GM10847 (cell line): ENCODE data around the gene COL9A3.

Source experiments
- POLR2A ChIP-seq: IDR thresholded peaks from 2 replicates; pipeline ENCODE4 v1.6.1; 2011; ENCODE audit not compliant: insufficient read length; ENCODE audit errors: extremely low read depth

COL9A3 gene

DNA sequence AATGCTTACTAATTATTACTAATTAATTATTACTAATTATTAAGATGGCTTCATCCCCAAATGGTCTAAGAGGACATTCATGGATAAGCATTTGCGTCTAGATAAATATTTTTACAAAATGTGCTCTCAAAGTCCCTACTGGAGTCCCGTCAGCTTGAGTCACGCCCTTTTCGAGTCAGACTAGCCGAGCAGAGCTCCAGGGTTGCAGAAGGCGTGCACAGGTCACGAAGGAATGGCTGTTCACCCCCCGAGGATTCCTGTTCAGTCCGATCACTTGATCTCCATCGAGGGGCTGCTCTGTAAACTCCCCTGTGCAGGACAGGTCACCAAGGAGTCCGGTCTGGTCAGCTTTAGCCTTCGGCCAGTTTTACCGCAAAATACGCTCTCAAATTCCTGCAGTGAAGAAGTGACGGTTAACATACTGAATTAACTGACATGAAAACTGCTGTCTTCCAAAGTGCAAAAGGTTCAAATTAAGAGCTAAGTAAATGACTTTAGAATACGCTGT is 24.9 kb downstream of the COL9A3 start:
- no peak for TF ChIP-seq POLR2A

DNA sequence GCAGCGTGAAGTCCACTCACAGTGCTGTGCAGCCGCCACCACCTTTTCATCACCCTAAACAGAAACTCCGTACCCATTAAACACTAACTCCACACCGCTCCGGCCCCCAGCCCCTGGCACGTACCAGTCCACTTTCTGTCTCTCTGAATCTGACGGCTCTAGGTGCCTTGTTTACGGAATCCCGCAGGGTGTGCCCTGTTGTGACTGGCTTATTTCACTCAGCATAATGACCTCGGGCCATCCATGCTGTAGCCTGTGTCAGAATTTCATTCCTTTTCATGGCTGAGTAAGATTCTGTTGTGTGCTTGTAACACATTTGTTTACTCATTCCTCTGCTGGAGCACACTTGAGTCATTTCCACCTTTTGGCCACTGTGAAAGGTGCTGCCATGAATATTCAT is 26.8 kb downstream of the COL9A3 start:
- no peak for TF ChIP-seq POLR2A

DNA sequence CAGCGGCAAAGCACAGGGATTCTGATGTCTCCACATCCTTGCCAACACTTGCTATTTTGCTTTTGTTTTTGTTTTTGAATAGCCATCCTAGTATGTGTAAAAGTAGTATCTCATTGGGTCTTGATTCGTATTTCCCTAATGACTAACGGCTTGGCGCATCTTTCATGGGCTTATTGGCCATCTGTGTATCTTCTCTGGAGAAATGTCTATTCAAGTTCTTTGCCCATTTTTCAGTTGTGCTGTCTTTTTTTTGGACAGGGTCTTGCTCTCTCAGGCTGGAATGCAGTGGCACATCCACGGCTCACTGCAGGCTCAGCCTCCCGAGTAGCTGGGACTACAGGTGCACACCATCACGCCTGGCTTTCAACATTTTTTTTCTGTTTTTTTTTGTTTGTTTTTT is 27.3 kb downstream of the COL9A3 start:
- TF ChIP-seq POLR2A = no peak

DNA sequence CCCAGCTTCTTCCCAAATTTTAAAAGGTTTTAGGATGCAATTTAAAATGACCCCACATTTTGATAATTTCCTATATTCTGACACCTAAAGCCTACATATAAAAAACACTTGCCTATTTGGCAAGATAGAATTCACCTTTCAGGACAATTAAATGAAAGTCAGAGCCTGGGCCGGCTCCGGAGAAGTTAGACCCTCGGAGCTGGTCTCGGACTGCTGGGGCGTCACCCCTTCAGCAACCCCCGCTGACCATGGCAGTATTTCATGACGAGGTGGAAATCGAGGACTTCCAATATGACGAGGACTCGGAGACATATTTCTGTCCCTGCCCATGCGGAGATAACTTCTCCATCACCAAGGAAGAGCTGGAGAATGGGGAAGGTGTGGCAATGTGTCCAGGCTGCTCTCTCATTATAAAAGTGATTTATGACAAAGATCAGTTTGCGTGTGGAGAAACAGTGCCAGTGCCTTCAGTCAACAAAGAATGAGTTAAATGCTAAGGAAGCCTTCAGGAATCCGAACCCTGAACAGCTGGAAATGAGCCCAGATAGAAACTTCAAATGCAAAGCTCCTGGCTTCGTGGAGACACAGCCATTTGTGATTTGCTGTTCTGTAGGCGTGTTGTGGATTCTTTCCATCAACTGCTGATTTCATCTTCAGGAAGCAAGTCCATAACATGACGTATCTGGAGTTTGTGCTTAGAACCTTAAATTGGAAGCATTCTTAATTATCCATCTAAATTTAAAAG is 28.7 kb downstream of the COL9A3 start:
- no peak for TF ChIP-seq POLR2A

DNA sequence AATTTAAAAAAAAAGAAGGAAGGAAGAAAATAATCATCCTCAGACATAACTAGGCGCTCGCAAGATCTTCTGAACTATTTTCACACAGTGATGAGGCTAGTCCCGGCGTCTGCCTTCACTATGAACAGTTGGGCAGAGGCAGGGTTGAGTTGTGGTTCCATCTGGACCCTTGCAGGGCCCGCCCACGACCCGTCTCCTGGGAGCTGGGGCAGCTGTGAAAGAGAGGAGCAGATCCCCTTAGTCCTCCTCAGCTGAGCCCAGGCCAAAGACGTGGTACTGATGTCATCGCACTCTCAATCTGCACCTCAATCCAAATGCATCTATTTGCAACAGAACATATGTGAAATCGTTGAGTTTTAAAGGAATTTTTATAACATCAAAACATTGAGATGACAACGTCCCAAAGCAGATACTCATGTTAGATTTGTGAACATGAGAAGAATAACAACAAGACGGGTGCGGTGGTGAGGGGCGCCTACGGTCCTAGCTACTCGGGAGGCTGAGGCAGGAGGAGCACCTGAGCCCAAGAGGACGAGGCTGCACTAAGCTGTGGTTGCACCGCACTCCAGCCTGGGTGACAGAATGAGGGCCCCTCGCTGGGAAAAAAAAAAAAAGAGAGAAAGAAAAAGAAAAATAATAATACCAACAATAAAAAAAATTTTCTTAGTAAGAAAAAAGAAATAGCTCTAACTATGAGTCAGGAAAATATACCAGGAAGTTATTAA is 29.5 kb downstream of the COL9A3 start:
- no peak for TF ChIP-seq POLR2A

DNA sequence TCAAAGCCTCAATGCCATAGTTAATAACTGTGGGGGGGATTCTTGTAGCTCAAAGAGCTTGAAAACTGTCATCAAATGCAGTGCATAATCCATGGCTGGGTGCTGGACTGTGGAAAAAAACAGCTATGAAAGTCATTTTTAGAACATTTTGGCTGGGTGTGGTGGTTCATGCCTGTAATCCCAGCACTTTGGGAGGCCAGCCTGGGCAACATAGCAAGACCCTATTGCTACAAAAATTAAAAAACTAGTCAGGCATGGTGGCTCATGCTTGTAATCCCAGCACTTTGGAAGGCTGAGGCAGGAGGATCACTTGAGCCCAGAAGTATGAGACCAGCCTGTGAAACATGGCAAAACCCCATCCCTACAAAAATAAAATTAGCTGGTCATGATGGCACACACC is 32.6 kb downstream of the COL9A3 start:
- TF ChIP-seq POLR2A = no peak

- TF ChIP-seq POLR2A = no peak
Measured at GRCh38 chr20:62850333-62850974, 33.6 kb downstream of the COL9A3 start.

- no peak for TF ChIP-seq POLR2A
Measured at GRCh38 chr20:62852196-62852595, 35.3 kb downstream of the COL9A3 start.

GRCh38 chr20:62852841-62853240 is 36.0 kb downstream of the COL9A3 start:
- TF ChIP-seq POLR2A = no peak

DNA sequence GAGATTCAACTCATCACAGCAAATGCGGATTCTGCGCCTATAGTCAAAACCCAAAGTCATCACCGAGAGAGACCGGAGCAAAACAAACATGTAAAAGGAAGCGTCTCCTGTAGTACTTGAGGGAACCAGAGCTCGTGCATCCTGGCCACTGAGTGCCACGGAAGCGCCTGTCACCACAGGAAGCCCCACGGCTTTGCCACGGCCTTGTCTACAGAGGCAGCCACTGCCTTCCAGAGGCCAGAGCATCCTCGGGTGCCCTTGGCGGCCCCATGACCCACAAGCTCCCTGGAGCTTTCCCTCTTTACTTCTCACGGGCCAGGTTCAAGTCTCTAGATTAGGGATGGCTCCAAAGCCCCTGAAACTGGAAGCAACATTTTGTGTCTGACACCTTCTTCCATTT is 37.3 kb downstream of the COL9A3 start:
- no peak for TF ChIP-seq POLR2A

- TF ChIP-seq POLR2A = no peak
Measured at GRCh38 chr20:62855120-62855519, 38.3 kb downstream of the COL9A3 start.

DNA sequence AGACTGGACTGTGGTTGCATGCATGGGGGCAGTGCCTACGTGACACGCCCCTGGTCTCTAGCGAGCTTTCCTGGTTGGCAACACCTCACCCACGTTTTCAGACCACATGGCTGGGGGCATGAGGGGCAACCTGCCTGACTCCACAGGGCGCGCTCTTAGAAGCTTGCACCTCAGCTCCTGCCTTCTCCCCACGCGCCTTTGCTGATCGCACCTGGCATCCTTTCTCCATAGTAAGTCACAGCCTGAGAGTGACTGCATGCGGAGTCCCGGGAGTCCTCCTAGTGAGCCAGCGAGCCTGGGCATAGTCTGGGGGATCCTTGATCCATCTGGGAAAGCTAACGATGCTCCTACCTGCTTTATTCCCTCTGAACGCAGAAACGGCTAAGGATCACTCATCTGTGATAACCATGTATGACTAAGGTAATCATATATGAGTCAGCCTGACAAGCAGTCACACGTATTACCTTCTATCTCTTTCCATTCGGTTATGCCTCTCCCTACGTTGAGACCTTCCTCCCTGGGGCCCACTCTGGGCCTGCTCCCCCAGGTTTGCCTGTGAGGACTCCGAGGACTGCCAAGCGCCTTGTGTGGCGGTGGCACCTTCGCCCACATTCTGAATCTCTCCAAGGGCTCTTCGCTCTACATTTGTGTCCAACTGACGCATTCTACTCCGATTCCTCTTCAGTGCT is 40.2 kb downstream of the COL9A3 start:
- TF ChIP-seq POLR2A = no peak

- TF ChIP-seq POLR2A = no peak
Measured at GRCh38 chr20:62858058-62858830, 41.4 kb downstream of the COL9A3 start.

DNA sequence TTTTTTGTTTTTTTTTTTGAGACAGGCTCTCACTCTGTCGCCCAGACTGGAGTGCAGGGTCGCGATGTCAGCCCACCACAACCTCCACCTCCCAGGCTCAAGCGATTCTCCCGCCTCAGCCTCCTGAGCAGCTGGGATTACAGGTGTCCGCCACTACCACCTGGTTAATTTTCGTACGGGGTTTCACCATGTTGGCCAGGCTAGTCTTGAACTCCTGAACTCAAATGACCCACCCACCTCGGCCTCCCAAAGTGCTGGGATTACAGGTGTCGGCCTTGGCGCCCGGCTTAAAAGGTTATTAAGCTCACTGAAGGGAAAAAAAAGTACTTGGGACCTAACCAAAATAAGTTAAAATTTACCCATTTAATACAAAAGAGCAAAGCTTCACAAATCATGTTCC is 42.9 kb downstream of the COL9A3 start:
- no peak for TF ChIP-seq POLR2A

GRCh38 chr20:62860391-62860923 is 43.6 kb downstream of the COL9A3 start:
- no peak for TF ChIP-seq POLR2A
